H9 (cell line): ENCODE measurements around the gene ARHGEF16. TPM values are rescaled to one million over a fixed set of nuclear protein-coding genes. Genes with fewer than 3 reads are reported as not detected.

Source experiments
- DNase-seq: peaks from one replicate; pipeline ENCODE4 v3.0.0-alpha.2; 2017
- H2AFZ ChIP-seq: one replicate; pipeline ENCODE4 v1.6.1; 2013; ENCODE audit warnings: mild to moderate bottlenecking, low read length, control low read depth, moderate library complexity
- H2AK5ac ChIP-seq: 2 replicates; pipeline ENCODE4 v1.6.1; 2013; ENCODE audit warnings: low read length, control low read depth, mixed read lengths; ENCODE audit not compliant: insufficient read length
- H2BK120ac ChIP-seq: one replicate; pipeline ENCODE4 v1.6.1; 2013; ENCODE audit warnings: low read depth, mild to moderate bottlenecking, low read length, control low read depth, inconsistent platforms; ENCODE audit not compliant: poor library complexity, severe bottlenecking
- H2BK12ac ChIP-seq: 2 replicates; pipeline ENCODE4 v1.6.1; 2013; ENCODE audit warnings: low read length, control low read depth, mixed read lengths, low read depth; ENCODE audit not compliant: insufficient read length
- H2BK15ac ChIP-seq: 2 replicates; pipeline ENCODE4 v1.6.1; 2013; ENCODE audit warnings: low read depth, low read length, control low read depth
- H2BK20ac ChIP-seq: one replicate; pipeline ENCODE4 v1.6.1; 2013; ENCODE audit warnings: low read depth, mild to moderate bottlenecking, low read length, control low read depth, inconsistent platforms; ENCODE audit not compliant: poor library complexity, severe bottlenecking
- H2BK5ac ChIP-seq: 2 replicates; pipeline ENCODE4 v1.6.1; 2013; ENCODE audit warnings: low read length, control low read depth, mixed read lengths; ENCODE audit not compliant: insufficient read length
- H3K14ac ChIP-seq: 2 replicates; pipeline ENCODE4 v1.6.1; 2013; ENCODE audit warnings: low read length, control low read depth; ENCODE audit not compliant: insufficient read depth
- H3K18ac ChIP-seq: 2 replicates; pipeline ENCODE4 v1.6.1; 2013; ENCODE audit warnings: low read depth, mild to moderate bottlenecking, mixed read lengths, low read length, control low read depth; ENCODE audit not compliant: insufficient read length
- H3K23ac ChIP-seq: 2 replicates; pipeline ENCODE4 v1.6.1; 2013; ENCODE audit warnings: low read length, control low read depth, mixed read lengths, low read depth; ENCODE audit not compliant: insufficient read length
- H3K23me2 ChIP-seq: 2 replicates; pipeline ENCODE4 v1.6.1; 2013; ENCODE audit warnings: low read depth, mild to moderate bottlenecking, mixed read lengths, low read length, control low read depth; ENCODE audit not compliant: insufficient read length, poor library complexity, severe bottlenecking
- H3K27ac ChIP-seq: 2 replicates; pipeline ENCODE4 v1.5.1; 2013; ENCODE audit warnings: low read length, control low read depth, mixed read lengths, low read depth; ENCODE audit not compliant: insufficient read length
- H3K27me3 ChIP-seq: 2 replicates; pipeline ENCODE4 v1.6.1; 2013; ENCODE audit warnings: low read length, control low read depth, inconsistent platforms; ENCODE audit not compliant: insufficient read depth
- H3K4ac ChIP-seq: 2 replicates; pipeline ENCODE4 v1.6.1; 2013; ENCODE audit warnings: low read depth, mild to moderate bottlenecking, control low read depth, inconsistent platforms, low read length, moderate library complexity
- H3K4me1 ChIP-seq: 2 replicates; pipeline ENCODE4 v1.6.1; 2013; ENCODE audit warnings: low read length, control low read depth, inconsistent platforms; ENCODE audit not compliant: insufficient read depth
- H3K4me2 ChIP-seq: 2 replicates; pipeline ENCODE4 v1.6.1; 2013; ENCODE audit warnings: low read length, control low read depth, mixed read lengths; ENCODE audit not compliant: insufficient read length, insufficient read depth
- H3K56ac ChIP-seq: 2 replicates; pipeline ENCODE4 v1.6.1; 2013; ENCODE audit warnings: low read depth, mild to moderate bottlenecking, mixed read lengths, low read length, control low read depth; ENCODE audit not compliant: insufficient read length
- H3K79me1 ChIP-seq: 2 replicates; pipeline ENCODE4 v1.6.1; 2013; ENCODE audit warnings: low read depth, mild to moderate bottlenecking, moderate library complexity, low read length, control low read depth, inconsistent platforms; ENCODE audit not compliant: insufficient read depth, poor library complexity, severe bottlenecking
- H3K79me2 ChIP-seq: 2 replicates; pipeline ENCODE4 v1.6.1; 2013; ENCODE audit warnings: low read length, control low read depth, inconsistent platforms; ENCODE audit not compliant: insufficient read depth
- H3K9ac ChIP-seq: 2 replicates; pipeline ENCODE4 v1.6.1; 2013; ENCODE audit warnings: low read length, control low read depth, mixed read lengths; ENCODE audit not compliant: insufficient read length; ENCODE audit errors: extremely low read depth
- H3K9me3 ChIP-seq: one replicate; pipeline ENCODE4 v1.6.1; 2013; ENCODE audit warnings: low read depth, low read length, inconsistent platforms; ENCODE audit not compliant: control insufficient read depth
- H3T11ph ChIP-seq: one replicate; pipeline ENCODE4 v1.6.1; 2013; ENCODE audit warnings: mild to moderate bottlenecking, low read length, control low read depth, inconsistent platforms
- H4K20me1 ChIP-seq: one replicate; pipeline ENCODE4 v1.6.1; 2013; ENCODE audit not compliant: control insufficient read depth, insufficient read length, insufficient read depth
- H4K5ac ChIP-seq: 2 replicates; pipeline ENCODE4 v1.6.1; 2013; ENCODE audit warnings: low read depth, mild to moderate bottlenecking, mixed read lengths, low read length, control low read depth; ENCODE audit not compliant: insufficient read length
- H4K8ac ChIP-seq: replicated peaks from 2 replicates; pipeline ENCODE4 v1.6.1; 2013; ENCODE audit warnings: low read length, control low read depth, mixed read lengths, low read depth; ENCODE audit not compliant: insufficient read length
- H4K91ac ChIP-seq: 2 replicates; pipeline ENCODE4 v1.6.1; 2013; ENCODE audit warnings: low read depth, mild to moderate bottlenecking, moderate library complexity, mixed read lengths, low read length, control low read depth; ENCODE audit not compliant: insufficient read length
- H3K27ac Mint-ChIP-seq, 3 experiments: 2 replicates in 2 of 3; 3 replicates in 1 of 3; pipeline ENCODE4 v1.8.0; 2020 to 2021; ENCODE audit warnings: mixed read lengths in 3 of 3, mild to moderate bottlenecking in 1 of 3, moderate library complexity in 1 of 3
- H3K27me3 Mint-ChIP-seq: 2 replicates; pipeline ENCODE4 v1.8.0; 2021; ENCODE audit warnings: low read depth, mild to moderate bottlenecking, moderate library complexity, mixed read lengths
- H3K36me3 Mint-ChIP-seq, 3 experiments: 2 replicates in 2 of 3; 3 replicates in 1 of 3; pipeline ENCODE4 v1.8.0; 2020 to 2021; ENCODE audit warnings: low read depth in 3 of 3, mixed read lengths in 3 of 3; ENCODE audit not compliant: insufficient read depth in 1 of 3
- H3K4me1 Mint-ChIP-seq, 2 experiments: 2 replicates each; pipeline ENCODE4 v1.8.0; 2020; ENCODE audit warnings: mixed read lengths in 2 of 2
- H3K4me3 Mint-ChIP-seq, 2 experiments: 2 replicates in 1 of 2; 3 replicates in 1 of 2; pipeline ENCODE4 v1.8.0; 2020 to 2021; ENCODE audit warnings: mild to moderate bottlenecking in 2 of 2, mixed read lengths in 2 of 2, moderate library complexity in 1 of 2
- H3K9me3 Mint-ChIP-seq, 2 experiments: 2 replicates in 1 of 2; 3 replicates in 1 of 2; pipeline ENCODE4 v1.8.0; 2020; ENCODE audit warnings: mild to moderate bottlenecking in 2 of 2, mixed read lengths in 2 of 2, moderate library complexity in 1 of 2
- WGBS: extraction: QIAGEN DNeasy Blood & Tissue Kit; methylation state at CpG from one replicate; pipeline ENCODE4 v1.1.7; 2013; ENCODE audit warnings: missing lambda C conversion rate, low lambda C conversion rate, mixed read lengths; ENCODE audit not compliant: insufficient read length; ENCODE audit errors: extremely low coverage; 5-methylcytosine and 5-hydroxymethylcytosine counted together
- total RNA-seq: library from RNA; stranded (reverse); gene quantifications from 2 replicates; pipeline ENCODE4 v1.2.1, GENCODE V29; 2021
- TF ChIP-seq, protein P1 (sequence below): fragments of 200-600 bp; sonication (generic); conservative IDR thresholded peaks from 3 replicates; pipeline ENCODE4 v1.8.0; 2021; ENCODE audit warnings: antibody characterized with exemption, mild to moderate bottlenecking

The ARHGEF16 gene
- total RNA-seq, 1 experiment from 2014 or later = 48.5 TPM

DNA sequence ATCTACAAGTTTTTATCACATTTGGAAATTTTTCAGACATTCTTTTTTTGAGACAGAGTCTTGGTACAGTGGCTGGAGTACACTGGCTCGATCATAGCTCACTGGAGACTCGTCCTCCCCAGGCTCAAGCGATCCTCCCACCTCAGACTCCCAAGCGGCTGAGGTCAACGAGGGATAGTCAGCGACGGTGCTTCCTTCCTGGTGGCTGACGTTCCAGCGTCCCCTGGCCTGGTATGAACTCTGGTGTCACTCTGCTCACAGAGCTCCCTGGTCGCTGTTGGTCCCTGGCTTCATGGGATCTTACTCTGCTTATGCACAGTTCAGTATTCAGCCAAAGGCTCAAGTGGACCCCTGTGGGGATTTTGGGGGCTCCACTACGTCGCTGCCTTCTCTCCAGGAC, 3.5 kb upstream of the ARHGEF16 start:
- Histone ChIP-seq H3K4me1 (no peaks in the 10 kb centered on the region), H3K27me3 (no peaks in the 10 kb centered on the region), H3K23me2 (peaks cover 3% of the 10 kb centered on the region), H2AFZ (no peak overlapping the region), H4K91ac (no peak overlapping the region), H2BK20ac (no peak overlapping the region), H2BK15ac (no peak overlapping the region), H3K79me2 (no peaks in the 10 kb centered on the region; the same call in 1 of the 2 replicates), H3K56ac (no peak overlapping the region), H4K20me1 (no peaks in the 10 kb centered on the region), H3K9ac (no peak overlapping the region), H2BK12ac (no peak overlapping the region), H4K8ac (no peak overlapping the region), H3T11ph (no peak overlapping the region), H3K27ac (no peak overlapping the region), H3K79me1 (peaks cover 5% of the 10 kb centered on the region), H3K14ac (no peak overlapping the region), H3K9me3 (no peaks in the 10 kb centered on the region), H2BK120ac (no peak overlapping the region), H3K4ac (no peak overlapping the region), H4K5ac (no peak overlapping the region), H2AK5ac (no peak overlapping the region), H3K23ac (no peak overlapping the region), H2BK5ac (no peak overlapping the region), H3K18ac (no peak overlapping the region), H3K4me2 (no peak overlapping the region)
- Mint-ChIP-seq H3K27me3 (peaks cover 13% of the 10 kb centered on the region), H3K9me3 (peaks cover 0 to 4% of the 10 kb centered on the region in 2 experiments; a peak in 2 of 5 replicates), H3K27ac (no peak overlapping the region), H3K4me3 (no peak overlapping the region), H3K36me3 (no peaks in the 10 kb centered on the region), H3K4me1 (peaks cover 5 to 8% of the 10 kb centered on the region in 2 experiments; a peak in 3 of 4 replicates)
- no peak for DNase-seq
- no CpG with 5 or more reads among the region's 12 CpGs for WGBS
- TF ChIP-seq, protein P1, sequence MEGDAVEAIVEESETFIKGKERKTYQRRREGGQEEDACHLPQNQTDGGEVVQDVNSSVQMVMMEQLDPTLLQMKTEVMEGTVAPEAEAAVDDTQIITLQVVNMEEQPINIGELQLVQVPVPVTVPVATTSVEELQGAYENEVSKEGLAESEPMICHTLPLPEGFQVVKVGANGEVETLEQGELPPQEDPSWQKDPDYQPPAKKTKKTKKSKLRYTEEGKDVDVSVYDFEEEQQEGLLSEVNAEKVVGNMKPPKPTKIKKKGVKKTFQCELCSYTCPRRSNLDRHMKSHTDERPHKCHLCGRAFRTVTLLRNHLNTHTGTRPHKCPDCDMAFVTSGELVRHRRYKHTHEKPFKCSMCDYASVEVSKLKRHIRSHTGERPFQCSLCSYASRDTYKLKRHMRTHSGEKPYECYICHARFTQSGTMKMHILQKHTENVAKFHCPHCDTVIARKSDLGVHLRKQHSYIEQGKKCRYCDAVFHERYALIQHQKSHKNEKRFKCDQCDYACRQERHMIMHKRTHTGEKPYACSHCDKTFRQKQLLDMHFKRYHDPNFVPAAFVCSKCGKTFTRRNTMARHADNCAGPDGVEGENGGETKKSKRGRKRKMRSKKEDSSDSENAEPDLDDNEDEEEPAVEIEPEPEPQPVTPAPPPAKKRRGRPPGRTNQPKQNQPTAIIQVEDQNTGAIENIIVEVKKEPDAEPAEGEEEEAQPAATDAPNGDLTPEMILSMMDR = no peak
